HL-60 (cell line): ENCODE results near the gene ABI2.

Experiments used
- DNase-seq, 2 experiments: peaks; one replicate each; pipeline ENCODE4 v3.0.0-alpha.2; 2010 to 2020; ENCODE audit warnings: low read depth in 1 of 2, low spot score in 1 of 2
- H3K27ac ChIP-seq: fragments of 250-450 bp; sonication (Bioruptor Pico); replicated peaks from 2 replicates; pipeline ENCODE4 v1.5.1; 2020; ENCODE audit warnings: mild to moderate bottlenecking, moderate library complexity
- H3K27me3 ChIP-seq: fragments of 250-450 bp; sonication (Bioruptor Pico); 2 replicates; pipeline ENCODE4 v1.5.1; 2021; ENCODE audit warnings: mild to moderate bottlenecking, moderate library complexity; ENCODE audit not compliant: insufficient read depth, poor library complexity, severe bottlenecking
- H3K4me3 ChIP-seq: replicated peaks from 2 replicates; pipeline ENCODE4 v1.5.1; 2011; ENCODE audit warnings: mild to moderate bottlenecking, control low read depth, low read length; ENCODE audit not compliant: insufficient read depth
- CTCF ChIP-seq: IDR thresholded peaks from one replicate; pipeline ENCODE4 v1.5.1; 2011; ENCODE audit warnings: low read length, control low read depth, inconsistent platforms; ENCODE audit not compliant: insufficient read depth
- GABPA ChIP-seq: IDR thresholded peaks from 2 replicates; pipeline ENCODE4 v1.6.1; 2012; ENCODE audit warnings: low read depth
- POLR2AphosphoS5 ChIP-seq: IDR thresholded peaks from 2 replicates; pipeline ENCODE4 v1.6.1; 2012; ENCODE audit warnings: low read depth
- REST ChIP-seq: IDR thresholded peaks from 2 replicates; pipeline ENCODE4 v1.6.1; 2012; ENCODE audit warnings: low read depth; ENCODE audit not compliant: insufficient replicate concordance
- SPI1 ChIP-seq: IDR thresholded peaks from 2 replicates; pipeline ENCODE4 v1.6.1; 2012; ENCODE audit warnings: low read depth, mild to moderate bottlenecking, borderline replicate concordance

Gene ABI2

GRCh38 chr2:203326356-203326755, 1.8 kb upstream of the ABI2 start:
- DNase-seq, result no peak
- TF ChIP-seq POLR2AphosphoS5, result no peak
- no peak for TF ChIP-seq SPI1
- no peak for TF ChIP-seq GABPA
- no peak for TF ChIP-seq CTCF
- TF ChIP-seq REST, result no peak
- peaks cover 4% of the 10 kb centered on the region for H3K27me3 ChIP-seq
- no peak overlapping the region for H3K27ac ChIP-seq
- no peak overlapping the region for H3K4me3 ChIP-seq

- TF ChIP-seq REST, result no peak
- TF ChIP-seq POLR2AphosphoS5, result no peak
- no peak for TF ChIP-seq GABPA
- TF ChIP-seq SPI1, result no peak
- no peak for TF ChIP-seq CTCF
- Histone ChIP-seq H3K27me3 (peaks cover 4% of the 10 kb centered on the region), H3K4me3 (peak overlapping the region; percentile 97), H3K27ac (no peak overlapping the region)
- no peak for DNase-seq
These were observed 653 bp upstream of the ABI2 start for GRCh38 chr2:203327582-203327900.

- no peak for DNase-seq
- no peak for TF ChIP-seq GABPA
- Histone ChIP-seq H3K27ac (no peak overlapping the region), H3K27me3 (peaks cover 4% of the 10 kb centered on the region), H3K4me3 (peak overlapping the region; percentile 97)
These were observed 756 bp downstream of the ABI2 start for GRCh38 chr2:203328760-203329540.

- no peak for TF ChIP-seq CTCF
- no peak for TF ChIP-seq GABPA
- no peak for TF ChIP-seq POLR2AphosphoS5
- TF ChIP-seq SPI1, result no peak
- no peak for TF ChIP-seq REST
- Histone ChIP-seq H3K4me3 (no peak overlapping the region), H3K27ac (no peak overlapping the region), H3K27me3 (peaks cover 4% of the 10 kb centered on the region)
- no peak for DNase-seq
These were observed 2.2 kb downstream of the ABI2 start for GRCh38 chr2:203330434-203330833.
